ENCODE measurements around the gene PRKCH.

GRCh38 chr14:61495809-61496208 is 174.4 kb downstream of the PRKCH start:
- TF ChIP-seq CTCF (conservative IDR thresholded peaks at IDR 0.05; ENCODE audit: low read depth, low read length) (no peak), EZH2 (IDR thresholded peaks at IDR 0.05; ENCODE audit: low read length, unreplicated experiment) (no peak), EZH2phosphoT487 (IDR thresholded peaks at IDR 0.05; ENCODE audit: borderline replicate concordance, low read length) (no peak)
